Mesendoderm (in vitro differentiated cells): ENCODE results near the gene TPPP2.

ENCODE experiments used
- DNase-seq: peaks from one replicate; pipeline ENCODE4 v3.0.0; 2013
- H2AK5ac ChIP-seq: 2 replicates; pipeline ENCODE4 v1.6.1; 2013; ENCODE audit warnings: low read length, inconsistent platforms
- H2BK120ac ChIP-seq: 2 replicates; pipeline ENCODE4 v1.6.1; 2013; ENCODE audit warnings: low read depth, mild to moderate bottlenecking, low read length, moderate library complexity, mixed read lengths
- H2BK15ac ChIP-seq: replicated peaks from 2 replicates; pipeline ENCODE4 v1.6.1; 2013; ENCODE audit warnings: low read depth, mild to moderate bottlenecking, moderate library complexity
- H2BK5ac ChIP-seq: 2 replicates; pipeline ENCODE4 v1.6.1; 2013; ENCODE audit warnings: low read length, inconsistent platforms
- H3K18ac ChIP-seq: 2 replicates; pipeline ENCODE4 v1.6.1; 2013; ENCODE audit warnings: mild to moderate bottlenecking, low read length, mixed read lengths
- H3K23ac ChIP-seq: one replicate; pipeline ENCODE4 v1.6.1; 2013; ENCODE audit warnings: low read length
- H3K27ac ChIP-seq: 2 replicates; pipeline ENCODE4 v1.5.1; 2013; ENCODE audit warnings: low read depth, mild to moderate bottlenecking, inconsistent platforms, low read length, moderate library complexity
- H3K27me3 ChIP-seq: 2 replicates; pipeline ENCODE4 v1.6.1; 2013; ENCODE audit warnings: low read length, control low read depth, mild to moderate bottlenecking, inconsistent platforms; ENCODE audit not compliant: insufficient read depth, poor library complexity
- H3K36me3 ChIP-seq: 2 replicates; pipeline ENCODE4 v1.6.1; 2013; ENCODE audit warnings: low read length, inconsistent platforms; ENCODE audit not compliant: control insufficient read depth, insufficient read depth
- H3K4ac ChIP-seq: one replicate; pipeline ENCODE4 v1.6.1; 2013; ENCODE audit warnings: low read depth, mild to moderate bottlenecking, low read length, moderate library complexity
- H3K4me1 ChIP-seq: 2 replicates; pipeline ENCODE4 v1.6.1; 2013; ENCODE audit warnings: low read depth, low read length, inconsistent platforms; ENCODE audit not compliant: control insufficient read depth
- H3K4me2 ChIP-seq: 2 replicates; pipeline ENCODE4 v1.6.1; 2013; ENCODE audit warnings: low read length
- H3K4me3 ChIP-seq: 2 replicates; pipeline ENCODE4 v1.5.1; 2013; ENCODE audit warnings: mild to moderate bottlenecking, low read length
- H3K56ac ChIP-seq: one replicate; pipeline ENCODE4 v1.6.1; 2013; ENCODE audit warnings: low read length
- H3K79me1 ChIP-seq: 2 replicates; pipeline ENCODE4 v1.6.1; 2013; ENCODE audit warnings: low read length, inconsistent platforms
- H3K79me2 ChIP-seq: 2 replicates; pipeline ENCODE4 v1.6.1; 2013; ENCODE audit warnings: mild to moderate bottlenecking, low read length; ENCODE audit not compliant: control insufficient read depth, insufficient read depth
- H3K9ac ChIP-seq: 2 replicates; pipeline ENCODE4 v1.6.1; 2013; ENCODE audit warnings: low read length, inconsistent platforms
- H4K5ac ChIP-seq: one replicate; pipeline ENCODE4 v1.6.1; 2013; ENCODE audit warnings: low read length
- H4K8ac ChIP-seq: one replicate; pipeline ENCODE4 v1.6.1; 2013; ENCODE audit warnings: low read depth, mild to moderate bottlenecking, control low read depth, low read length, moderate library complexity
- WGBS: extraction: QIAGEN DNeasy Blood & Tissue Kit; methylation state at CpG from one replicate; pipeline ENCODE4 v1.1.7; 2013; ENCODE audit warnings: low lambda C conversion rate, missing lambda C conversion rate; ENCODE audit not compliant: insufficient coverage; ENCODE audit errors: extremely low coverage; 5-methylcytosine and 5-hydroxymethylcytosine counted together

TPPP2 gene

GRCh38 chr14:21025371-21026273 is 4.4 kb upstream of the TPPP2 start:
- H3K56ac ChIP-seq = peak overlapping the region; percentile 82
- H4K5ac ChIP-seq = no peak overlapping the region
- no peaks in the 10 kb centered on the region for H3K27me3 ChIP-seq
- peak; percentile 82 for DNase-seq
- peak overlapping the region; percentile 29 for H3K27ac ChIP-seq
- peak overlapping the region; percentile 5 for H2BK15ac ChIP-seq
- peak overlapping the region; percentile 60 for H3K9ac ChIP-seq
- H4K8ac ChIP-seq = no peak overlapping the region
- peak overlapping the region; percentile 26 for H3K4me2 ChIP-seq
- peak overlapping the region; percentile 24 for H2BK5ac ChIP-seq
- H3K36me3 ChIP-seq = no peaks in the 10 kb centered on the region
- peak overlapping the region; percentile 62 for H2BK120ac ChIP-seq
- H2AK5ac ChIP-seq = no peak overlapping the region
- H3K23ac ChIP-seq = no peak overlapping the region
- H3K79me1 ChIP-seq = no peaks in the 10 kb centered on the region
- peak overlapping the region; percentile 68 for H3K18ac ChIP-seq
- peak overlapping the region; percentile 18 for H3K4me3 ChIP-seq
- WGBS = no CpG with 5 or more reads among the region's 58 CpGs
- peak overlapping the region; percentile 28 for H3K4ac ChIP-seq
- no peaks in the 10 kb centered on the region for H3K79me2 ChIP-seq
- peaks cover 9% of the 10 kb centered on the region for H3K4me1 ChIP-seq

GRCh38 chr14:21026274-21026987 is 3.6 kb upstream of the TPPP2 start:
- H2AK5ac ChIP-seq = no peak overlapping the region
- peaks cover 9% of the 10 kb centered on the region for H3K4me1 ChIP-seq
- H3K4ac ChIP-seq = peak overlapping the region; percentile 44
- H3K79me1 ChIP-seq = no peaks in the 10 kb centered on the region
- DNase-seq = no peak
- no peak overlapping the region for H3K4me3 ChIP-seq
- peak overlapping the region; percentile 77 for H3K56ac ChIP-seq
- H3K9ac ChIP-seq = peak overlapping the region; percentile 55
- H2BK5ac ChIP-seq = no peak overlapping the region
- no peak overlapping the region for H3K4me2 ChIP-seq
- no peak overlapping the region for H4K5ac ChIP-seq
- H3K23ac ChIP-seq = no peak overlapping the region
- H3K36me3 ChIP-seq = no peaks in the 10 kb centered on the region
- peak overlapping the region; percentile 5 for H2BK15ac ChIP-seq
- H3K27me3 ChIP-seq = no peaks in the 10 kb centered on the region
- peak overlapping the region; percentile 62 for H2BK120ac ChIP-seq
- H3K27ac ChIP-seq = peak overlapping the region; percentile 26
- H3K79me2 ChIP-seq = no peaks in the 10 kb centered on the region
- peak overlapping the region; percentile 68 for H3K18ac ChIP-seq
- WGBS = no CpG with 5 or more reads among the region's 7 CpGs
- H4K8ac ChIP-seq = no peak overlapping the region

- Histone ChIP-seq H3K18ac (no peak overlapping the region), H3K4me1 (peaks cover 9% of the 10 kb centered on the region), H3K36me3 (no peaks in the 10 kb centered on the region), H3K27me3 (no peaks in the 10 kb centered on the region), H3K4me3 (no peak overlapping the region), H3K27ac (no peak overlapping the region), H4K8ac (no peak overlapping the region), H3K4ac (peak overlapping the region; percentile 44), H2BK5ac (no peak overlapping the region), H3K23ac (no peak overlapping the region), H3K56ac (peak overlapping the region; percentile 68), H3K9ac (no peak overlapping the region), H2AK5ac (no peak overlapping the region), H2BK15ac (no peak overlapping the region), H3K79me2 (no peaks in the 10 kb centered on the region), H3K79me1 (no peaks in the 10 kb centered on the region), H4K5ac (no peak overlapping the region), H3K4me2 (no peak overlapping the region), H2BK120ac (no peak overlapping the region)
- DNase-seq = peak; percentile 77
- WGBS = no CpG with 5 or more reads among the region's 3 CpGs
Observed at GRCh38 chr14:21026988-21027315, 3.1 kb upstream of the TPPP2 start.

GRCh38 chr14:21030531-21030930 is 514 bp downstream of the TPPP2 start:
- Histone ChIP-seq H3K18ac (no peak overlapping the region), H4K5ac (no peak overlapping the region), H2AK5ac (no peak overlapping the region), H3K27ac (no peak overlapping the region), H3K36me3 (no peaks in the 10 kb centered on the region), H3K4ac (no peak overlapping the region), H3K79me2 (no peaks in the 10 kb centered on the region), H3K9ac (no peak overlapping the region), H2BK120ac (no peak overlapping the region), H3K56ac (no peak overlapping the region), H3K4me2 (no peak overlapping the region), H3K27me3 (no peaks in the 10 kb centered on the region), H3K4me3 (no peak overlapping the region), H2BK5ac (no peak overlapping the region), H2BK15ac (no peak overlapping the region), H4K8ac (no peak overlapping the region), H3K79me1 (no peaks in the 10 kb centered on the region), H3K4me1 (peaks cover 9% of the 10 kb centered on the region), H3K23ac (no peak overlapping the region)
- no peak for DNase-seq
- WGBS = no CpG with 5 or more reads among the region's 12 CpGs

- Histone ChIP-seq H3K79me2 (no peaks in the 10 kb centered on the region), H4K8ac (no peak overlapping the region), H3K18ac (no peak overlapping the region), H3K9ac (no peak overlapping the region), H2BK15ac (no peak overlapping the region), H3K4ac (no peak overlapping the region), H3K79me1 (no peaks in the 10 kb centered on the region), H3K4me3 (no peak overlapping the region), H3K36me3 (no peaks in the 10 kb centered on the region), H3K27ac (no peak overlapping the region), H3K4me2 (no peak overlapping the region), H3K56ac (no peak overlapping the region), H2AK5ac (no peak overlapping the region), H3K27me3 (no peaks in the 10 kb centered on the region), H2BK5ac (no peak overlapping the region), H3K23ac (no peak overlapping the region), H2BK120ac (no peak overlapping the region), H4K5ac (no peak overlapping the region), H3K4me1 (no peaks in the 10 kb centered on the region)
- no CpG with 5 or more reads among the region's 5 CpGs for WGBS
- no peak for DNase-seq
Observed at GRCh38 chr14:21032326-21033132, 2.5 kb downstream of the TPPP2 start.
